Mesothelial cell of epicardium (in vitro differentiated cells): Measurements from ENCODE around the gene CAMTA1. TPM values are rescaled to one million over a fixed set of nuclear protein-coding genes. Genes with fewer than 3 reads are reported as not detected.

ENCODE experiments used
- DNase-seq, 2 experiments: peaks; one replicate each; pipeline ENCODE4 v3.0.0; 2021; ENCODE audit warnings: low spot score in 2 of 2; ENCODE audit not compliant: unreplicated experiment in 2 of 2
- H3K27ac Mint-ChIP-seq: 2 replicates; pipeline ENCODE4 v1.8.0; 2021; ENCODE audit warnings: mixed read lengths
- H3K27me3 Mint-ChIP-seq: 2 replicates; pipeline ENCODE4 v1.8.0; 2021; ENCODE audit warnings: low read depth, mixed read lengths
- H3K36me3 Mint-ChIP-seq: 2 replicates; pipeline ENCODE4 v1.8.0; 2021; ENCODE audit warnings: mixed read lengths
- H3K4me1 Mint-ChIP-seq: 2 replicates; pipeline ENCODE4 v1.8.0; 2021; ENCODE audit warnings: mixed read lengths
- H3K4me3 Mint-ChIP-seq: 2 replicates; pipeline ENCODE4 v1.8.0; 2021; ENCODE audit warnings: mild to moderate bottlenecking, moderate library complexity, mixed read lengths
- H3K9me3 Mint-ChIP-seq: 2 replicates; pipeline ENCODE4 v1.8.0; 2021; ENCODE audit warnings: mixed read lengths
- CTCF ChIP-seq: fragments of 200-600 bp; sonication (generic); IDR thresholded peaks from one replicate; pipeline ENCODE4 v1.5.0; 2021; ENCODE audit warnings: antibody characterized with exemption; ENCODE audit not compliant: unreplicated experiment
- total RNA-seq: library from RNA; stranded (reverse); gene quantifications from 3 replicates; pipeline ENCODE4 v1.2.1, GENCODE V29; 2021

The CAMTA1 gene
- total RNA-seq, 1 donor from 2014 or later: 70.4 TPM

DNA sequence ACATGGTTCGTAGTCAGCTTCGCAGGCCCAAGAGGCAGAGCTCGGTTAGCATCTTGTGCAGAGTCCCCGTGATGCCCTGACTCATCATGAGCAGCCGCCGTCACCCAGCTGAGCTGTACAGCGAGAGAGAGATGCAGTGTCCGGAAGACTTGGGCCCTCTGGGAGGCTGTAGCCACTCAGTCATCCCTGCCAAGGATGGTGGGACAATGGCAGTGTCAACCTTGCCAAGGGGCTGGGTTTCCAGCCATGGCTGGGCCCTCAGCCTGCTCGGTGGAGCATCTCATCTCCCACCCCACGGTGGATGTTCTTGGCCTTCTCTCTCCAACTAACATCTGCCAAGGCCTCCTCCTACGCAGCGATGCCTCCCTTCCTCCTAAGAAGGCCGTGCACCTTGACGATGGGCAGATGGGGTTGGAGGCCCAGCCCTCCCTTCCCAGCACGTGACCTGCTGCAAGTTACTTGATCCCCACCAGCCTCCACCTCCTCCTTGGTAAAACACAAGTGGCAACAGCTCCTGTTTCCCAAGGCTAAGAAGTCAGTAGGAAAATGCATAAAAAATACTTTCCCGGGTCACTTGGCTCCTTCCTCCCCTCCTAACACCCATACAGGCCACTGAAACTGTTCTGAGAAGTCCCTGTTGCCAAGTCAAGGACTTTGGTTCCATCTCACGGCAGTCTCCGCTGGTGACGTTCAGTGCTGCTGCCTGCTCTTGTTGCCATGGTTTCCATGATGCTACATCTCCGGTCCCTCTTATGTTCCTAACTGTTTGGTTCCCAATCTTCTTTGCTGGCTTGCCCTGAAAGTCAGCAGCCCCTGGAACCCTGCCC lies 601.2 kb downstream of the CAMTA1 start:
- DNase-seq: peak in 1 of 2 experiments; percentile 36
- H3K36me3 Mint-ChIP-seq: no peaks in the 10 kb centered on the region
- TF ChIP-seq CTCF: no peak
- peaks cover 54% of the 10 kb centered on the region for H3K4me1 Mint-ChIP-seq
- no peaks in the 10 kb centered on the region for H3K9me3 Mint-ChIP-seq
- H3K27me3 Mint-ChIP-seq: no peaks in the 10 kb centered on the region
- peak overlapping the region; percentile 96 for H3K27ac Mint-ChIP-seq
- H3K4me3 Mint-ChIP-seq: no peak overlapping the region

DNA sequence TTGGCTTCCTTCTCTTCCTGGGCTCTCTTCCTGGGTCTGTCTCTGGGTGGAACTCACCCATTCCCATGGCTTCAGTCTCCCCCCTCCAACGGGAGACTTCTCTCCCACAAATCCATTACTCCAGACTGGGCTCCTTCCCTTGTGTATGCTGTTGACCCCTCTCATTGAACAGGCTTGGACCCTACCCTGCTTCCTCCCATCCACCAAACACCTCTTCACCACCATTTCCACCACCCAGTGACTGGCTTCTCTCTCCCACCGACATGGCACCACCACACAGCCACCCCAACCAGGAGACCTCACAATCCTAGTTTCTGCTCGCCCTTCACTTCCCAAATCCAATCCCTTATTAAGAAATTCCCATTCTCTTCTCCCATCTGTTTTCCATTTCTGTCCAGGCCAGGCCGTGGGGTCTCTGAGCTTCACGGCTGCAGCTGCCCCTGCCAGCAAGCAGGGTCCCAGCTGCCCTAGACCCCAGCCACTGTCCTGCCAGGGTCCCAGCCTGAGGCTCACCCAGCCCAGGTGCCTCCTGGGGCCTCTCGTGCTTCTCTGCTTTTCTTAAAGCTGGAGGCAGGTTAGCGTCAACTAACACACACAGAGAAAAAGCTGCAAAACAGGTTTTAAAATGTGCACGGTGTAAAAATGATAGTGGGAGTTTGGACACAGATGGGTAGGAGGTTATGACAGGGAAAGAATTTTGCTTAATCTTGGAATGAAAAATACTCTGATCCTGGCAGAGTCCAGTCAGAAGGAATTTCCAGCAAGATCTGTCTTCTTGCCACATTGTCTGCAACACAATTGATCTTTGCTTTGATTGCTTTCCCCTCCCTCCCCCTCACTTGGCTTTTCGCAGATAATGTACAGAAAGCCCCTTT lies 602.0 kb downstream of the CAMTA1 start:
- Mint-ChIP-seq H3K36me3 (no peaks in the 10 kb centered on the region), H3K4me1 (peaks cover 54% of the 10 kb centered on the region), H3K27ac (peak overlapping the region; percentile 96), H3K4me3 (peak overlapping the region; percentile 36), H3K27me3 (no peaks in the 10 kb centered on the region), H3K9me3 (peaks cover 4% of the 10 kb centered on the region)
- TF ChIP-seq CTCF: no peak
- peak in 1 of 2 experiments; percentile 45 for DNase-seq

DNA sequence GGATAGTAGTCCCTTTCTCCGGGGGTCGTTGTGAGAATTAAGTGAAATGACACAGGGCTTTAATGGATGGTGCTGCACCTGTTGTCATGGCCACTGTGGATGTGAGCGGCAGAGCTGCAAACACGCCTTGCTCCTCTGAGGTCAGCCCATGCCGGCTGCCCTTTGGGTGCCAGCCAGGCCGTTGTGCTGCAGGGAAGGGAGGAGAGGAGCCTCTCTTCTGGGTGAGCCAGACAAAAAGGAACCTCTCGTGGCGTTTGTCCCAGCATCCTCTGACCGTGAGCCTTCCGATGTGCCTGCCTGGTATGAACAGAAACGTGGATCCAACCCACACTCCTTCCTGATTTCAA lies 602.9 kb downstream of the CAMTA1 start:
- H3K36me3 Mint-ChIP-seq: no peaks in the 10 kb centered on the region
- H3K27ac Mint-ChIP-seq: peak overlapping the region; percentile 80
- peaks cover 4% of the 10 kb centered on the region for H3K9me3 Mint-ChIP-seq
- H3K4me3 Mint-ChIP-seq: no peak overlapping the region
- no peak for TF ChIP-seq CTCF
- no peaks in the 10 kb centered on the region for H3K27me3 Mint-ChIP-seq
- peaks cover 54% of the 10 kb centered on the region for H3K4me1 Mint-ChIP-seq
- DNase-seq: peak in 1 of 2 experiments; percentile 37

- TF ChIP-seq CTCF: no peak
- Mint-ChIP-seq H3K27ac (peak overlapping the region; percentile 80), H3K27me3 (no peaks in the 10 kb centered on the region), H3K9me3 (peaks cover 5% of the 10 kb centered on the region), H3K4me1 (peaks cover 54% of the 10 kb centered on the region), H3K4me3 (peak overlapping the region; percentile 20), H3K36me3 (no peaks in the 10 kb centered on the region)
- peak in 1 of 2 experiments; percentile 38 for DNase-seq
These were observed 603.4 kb downstream of the CAMTA1 start for GRCh38 chr1:7388488-7389185.

GRCh38 chr1:7389201-7389905 lies 604.1 kb downstream of the CAMTA1 start:
- Mint-ChIP-seq H3K4me1 (peaks cover 54% of the 10 kb centered on the region), H3K36me3 (no peaks in the 10 kb centered on the region), H3K27me3 (no peaks in the 10 kb centered on the region), H3K27ac (peak overlapping the region; percentile 79), H3K9me3 (peaks cover 8% of the 10 kb centered on the region), H3K4me3 (no peak overlapping the region)
- peak in 1 of 2 experiments; percentile 37 for DNase-seq
- no peak for TF ChIP-seq CTCF
